CD1c-positive myeloid dendritic cell (primary cell): ENCODE results near the gene IMMP2L.
A peak's percentile ranks its signal among the peaks of the same experiment; 100 is the strongest.
"Not testable (repeated sequence)": the region's sequence is repeated elsewhere in the genome, so short reads cannot be mapped to it uniquely, and the experiment has no call there.

Experiments
- DNase-seq: peaks from one replicate; pipeline ENCODE4 v3.0.0-alpha.2; 2016; ENCODE audit errors: extremely low spot score

IMMP2L gene

GRCh38 chr7:111339006-111339405, 223.3 kb downstream of the IMMP2L start:
- no peak for DNase-seq

- DNase-seq, result no peak
Observed at GRCh38 chr7:111333010-111333409, 229.3 kb downstream of the IMMP2L start.

DNA sequence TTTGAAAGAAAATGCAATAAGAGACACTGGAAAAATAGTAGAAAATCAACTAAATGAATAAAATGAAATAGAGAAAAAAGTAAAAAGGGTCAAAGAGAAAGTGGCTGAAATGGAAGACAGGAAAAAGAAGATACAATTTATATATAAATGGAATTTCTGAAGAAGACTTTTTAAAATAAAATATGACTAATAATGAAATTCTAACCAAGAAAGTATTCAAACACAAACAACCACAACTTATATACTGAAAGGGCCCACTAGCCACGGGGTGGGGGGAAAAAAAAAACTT, 232.1 kb downstream of the IMMP2L start:
- no peak for DNase-seq

DNA sequence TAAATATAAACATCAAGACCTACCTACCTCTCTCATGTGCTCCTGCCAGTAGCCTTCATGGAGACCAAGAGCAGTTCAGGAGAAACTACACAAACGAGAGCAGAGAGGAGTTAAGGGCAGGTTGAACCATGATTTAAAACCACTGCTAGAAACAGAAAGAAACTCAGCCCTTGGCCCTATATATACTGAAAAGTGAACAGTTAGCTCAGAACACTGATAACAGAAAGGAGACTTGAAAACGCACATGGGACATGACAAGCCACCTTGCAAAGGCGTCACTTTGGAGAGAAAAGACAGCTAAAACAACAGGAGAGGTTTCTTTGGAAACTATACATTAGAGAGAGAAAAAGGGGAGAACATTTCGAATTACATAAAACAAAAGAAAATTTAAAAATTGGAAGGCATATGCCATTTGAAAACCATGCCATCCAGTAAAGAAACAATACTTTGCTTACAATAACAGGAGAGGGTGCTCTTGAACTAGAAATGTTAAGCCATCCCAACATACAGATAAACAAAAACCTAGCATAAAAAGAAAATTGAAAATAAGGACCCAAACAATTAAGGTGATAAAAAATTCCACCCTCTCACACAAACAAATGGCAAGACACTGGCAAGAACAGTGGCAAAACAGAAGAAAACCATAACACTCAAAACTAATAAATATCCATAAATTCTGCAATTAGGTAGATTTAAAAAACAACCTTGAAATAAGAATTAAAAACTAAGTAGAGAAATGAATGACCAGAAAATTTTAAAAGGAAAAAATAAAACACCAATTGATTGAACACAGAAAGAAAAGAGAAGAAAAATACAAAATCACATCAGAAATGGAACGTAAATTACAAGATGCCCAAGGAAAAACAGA, 232.7 kb downstream of the IMMP2L start:
- DNase-seq, result no peak

DNA sequence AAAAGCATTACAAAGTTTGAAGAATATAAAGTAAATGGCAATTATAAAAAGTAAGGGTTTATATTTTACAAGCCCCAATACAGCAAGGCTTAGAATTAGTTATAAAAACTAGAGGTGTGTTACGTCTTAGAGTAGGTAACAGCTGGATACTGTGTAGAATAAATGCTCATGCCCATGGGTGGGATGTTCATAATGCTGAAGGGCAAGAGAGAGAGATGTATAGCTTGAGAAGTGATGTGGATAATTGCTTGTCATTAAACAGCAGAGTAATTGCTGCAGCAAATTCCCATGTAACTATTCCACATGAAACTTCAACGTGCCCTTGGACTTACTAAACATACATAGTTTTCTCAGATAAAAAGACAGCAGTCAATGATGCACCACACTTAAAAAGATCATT, 233.8 kb downstream of the IMMP2L start:
- no peak for DNase-seq

DNA sequence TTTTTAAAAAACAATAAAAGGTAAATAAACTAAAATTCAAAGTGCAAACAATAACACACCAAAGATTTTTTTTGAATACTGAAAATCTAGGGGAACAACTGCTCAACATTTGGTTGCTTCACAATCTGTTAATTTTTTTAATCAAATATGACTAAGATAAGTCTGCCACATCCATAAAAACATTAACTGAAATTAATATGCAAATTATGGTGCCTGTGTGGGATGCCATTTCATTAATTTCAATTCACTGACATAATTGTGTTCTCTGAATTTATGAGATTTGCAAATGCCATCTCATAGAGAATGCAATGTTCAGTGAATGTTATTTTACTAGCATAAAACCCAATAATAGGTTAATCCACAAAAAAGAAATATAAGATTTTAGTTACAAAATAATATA, 237.5 kb downstream of the IMMP2L start:
- DNase-seq, result no peak

DNA sequence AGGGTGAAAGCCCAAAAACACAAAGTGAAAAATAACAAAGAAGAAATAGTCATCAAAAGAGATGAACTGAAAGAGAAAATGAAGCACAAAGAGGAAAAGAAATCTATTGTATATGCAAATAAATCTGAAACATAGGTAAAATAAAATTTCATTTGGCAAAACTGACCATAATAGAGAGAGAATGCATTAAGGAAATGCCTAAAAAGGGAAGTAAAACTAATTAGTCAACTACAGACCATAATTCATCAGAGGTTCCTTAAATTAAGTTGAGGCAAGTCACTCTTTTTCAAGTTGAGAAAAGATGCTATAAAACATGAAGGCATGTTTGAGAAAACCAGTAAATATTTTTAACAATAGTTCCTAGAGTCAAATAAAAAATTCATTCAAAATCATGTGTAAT, 238.1 kb downstream of the IMMP2L start:
- DNase-seq, result peak; percentile 63

DNA sequence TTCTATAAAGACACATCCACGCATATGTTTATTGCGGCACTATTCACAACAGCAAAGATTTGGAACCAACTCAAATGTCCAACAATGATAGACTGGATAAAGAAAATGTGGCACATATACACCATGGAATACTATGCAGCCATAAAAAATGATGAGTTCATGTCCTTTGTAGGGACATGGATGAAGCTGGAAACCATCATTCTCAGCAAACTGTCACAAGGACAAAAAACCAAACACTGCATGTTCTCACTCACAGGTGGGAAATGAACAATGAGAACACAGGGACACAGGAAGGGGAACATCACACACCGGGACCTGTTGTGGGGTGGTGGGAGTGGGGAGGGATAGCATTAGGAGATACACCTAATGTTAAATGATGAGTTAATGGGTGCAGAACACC, 238.6 kb downstream of the IMMP2L start:
- not testable (repeated sequence) for DNase-seq

- DNase-seq, result no peak
Observed at GRCh38 chr7:111320133-111320532, 242.2 kb downstream of the IMMP2L start.

DNA sequence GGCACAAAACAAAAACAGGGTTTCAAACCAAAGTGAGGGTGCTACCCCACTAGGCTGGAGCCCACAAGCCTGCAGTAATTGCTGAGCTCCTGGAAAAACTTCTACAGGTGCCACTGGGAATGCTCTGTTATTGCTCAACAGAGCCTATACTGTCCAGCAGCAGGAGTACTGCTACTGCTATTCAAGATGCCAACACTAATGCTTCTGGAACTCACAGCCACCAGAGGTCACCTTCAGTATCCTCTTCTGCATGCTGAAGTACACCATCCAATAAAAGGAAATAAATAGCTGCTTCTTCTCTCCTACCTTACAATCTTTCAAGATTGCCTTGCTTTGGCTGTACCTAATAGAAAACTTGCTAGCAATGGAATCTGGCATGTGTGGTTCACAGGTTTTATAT, 249.3 kb downstream of the IMMP2L start:
- no peak for DNase-seq

DNA sequence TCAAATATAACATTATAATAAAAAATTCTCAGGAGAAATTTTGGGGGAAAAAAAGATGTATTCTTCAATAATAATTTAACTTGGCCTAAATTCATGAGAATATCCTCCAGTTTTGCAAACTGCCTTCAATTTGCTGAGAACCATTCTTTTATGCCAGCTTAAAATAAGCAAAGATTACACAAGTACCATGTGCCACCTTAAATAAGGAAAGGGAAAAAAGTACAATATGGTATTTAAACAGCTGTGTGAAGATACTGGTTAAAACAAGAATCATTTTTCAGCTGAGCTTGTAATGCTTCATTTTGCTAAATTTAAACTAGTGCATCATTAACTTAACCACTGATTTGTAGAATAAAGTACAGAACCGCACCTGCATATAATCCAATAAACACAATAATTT, 253.6 kb downstream of the IMMP2L start:
- no peak for DNase-seq

- DNase-seq, result no peak
Observed at GRCh38 chr7:111301891-111302290, 260.4 kb downstream of the IMMP2L start.

DNA sequence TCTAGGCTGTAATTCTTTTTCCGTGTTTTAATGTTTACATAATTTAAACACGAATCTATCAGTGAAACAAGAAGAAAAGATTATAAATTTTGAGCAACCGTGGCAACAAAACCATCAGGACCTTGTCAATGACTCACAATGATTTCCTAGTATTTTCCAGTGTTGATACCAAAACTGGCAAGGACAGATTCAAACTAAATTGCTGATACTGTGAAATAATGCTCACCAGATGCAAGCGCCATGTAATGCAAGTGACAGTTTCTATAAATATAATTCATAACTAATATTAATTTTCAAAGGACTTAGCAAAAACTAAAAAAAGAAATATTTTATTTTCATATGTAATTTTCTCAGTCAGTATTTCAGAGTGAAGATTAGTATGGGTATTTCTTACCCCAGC, 267.8 kb downstream of the IMMP2L start:
- no peak for DNase-seq

- no peak for DNase-seq
Observed at GRCh38 chr7:111292026-111292470, 270.2 kb downstream of the IMMP2L start.

DNA sequence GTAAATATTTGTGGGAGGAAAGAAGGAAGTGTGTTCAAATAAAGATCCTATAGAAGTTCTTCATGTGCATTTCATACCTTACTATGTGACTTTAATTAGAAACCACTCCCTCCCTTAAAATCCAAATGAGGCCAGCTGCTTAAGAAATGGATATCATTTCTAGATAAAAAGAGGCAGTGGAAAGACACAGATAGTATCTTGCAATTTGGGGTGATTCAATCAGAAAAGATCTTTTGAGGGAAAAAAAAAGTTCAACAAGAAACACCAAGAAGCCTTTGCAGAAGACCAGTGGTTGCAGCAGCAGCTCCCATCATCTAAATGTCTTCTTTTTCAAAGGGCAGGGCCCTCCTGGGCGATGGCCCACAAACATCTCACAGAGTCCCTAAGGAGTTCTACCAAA, 271.3 kb downstream of the IMMP2L start:
- DNase-seq, result no peak

GRCh38 chr7:111290419-111290818, 271.9 kb downstream of the IMMP2L start:
- no peak for DNase-seq

DNA sequence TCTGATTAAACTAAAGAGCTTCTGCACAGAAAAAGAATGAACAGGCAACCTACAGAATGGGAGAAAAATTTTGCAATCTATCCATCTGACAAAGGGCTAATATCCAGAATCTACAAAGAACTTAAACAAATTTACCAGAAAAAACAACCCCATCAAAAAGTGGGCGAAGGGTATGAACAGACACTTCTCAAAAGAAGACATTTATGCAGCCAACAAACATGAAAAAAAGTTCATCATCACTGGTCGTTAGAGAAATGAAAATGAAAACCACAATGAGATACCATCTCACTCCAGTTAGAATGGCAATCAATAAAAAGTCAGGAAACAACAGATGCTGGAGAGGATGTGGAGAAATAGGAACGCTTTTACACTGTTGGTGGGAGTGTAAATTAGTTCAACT, 273.9 kb downstream of the IMMP2L start:
- DNase-seq, result not testable (repeated sequence)

DNA sequence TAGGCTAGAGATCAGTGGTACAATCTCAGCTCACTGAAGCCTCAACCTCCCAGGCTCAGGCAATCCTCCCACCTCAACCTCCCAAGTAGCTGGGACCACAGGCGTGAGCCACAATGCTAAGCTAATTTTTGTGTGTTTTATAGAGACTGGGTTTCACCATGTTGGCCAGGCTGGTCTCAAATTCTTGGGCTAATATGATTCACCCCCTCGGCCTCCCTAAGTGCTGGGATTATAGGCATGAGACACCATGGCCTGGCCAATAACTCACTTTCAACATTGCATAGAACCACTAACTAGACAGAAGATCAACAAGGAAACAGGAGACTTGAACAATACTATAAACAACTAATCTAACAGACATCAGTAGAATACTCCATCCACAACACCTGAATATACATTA, 279.7 kb downstream of the IMMP2L start:
- DNase-seq, result no peak

DNA sequence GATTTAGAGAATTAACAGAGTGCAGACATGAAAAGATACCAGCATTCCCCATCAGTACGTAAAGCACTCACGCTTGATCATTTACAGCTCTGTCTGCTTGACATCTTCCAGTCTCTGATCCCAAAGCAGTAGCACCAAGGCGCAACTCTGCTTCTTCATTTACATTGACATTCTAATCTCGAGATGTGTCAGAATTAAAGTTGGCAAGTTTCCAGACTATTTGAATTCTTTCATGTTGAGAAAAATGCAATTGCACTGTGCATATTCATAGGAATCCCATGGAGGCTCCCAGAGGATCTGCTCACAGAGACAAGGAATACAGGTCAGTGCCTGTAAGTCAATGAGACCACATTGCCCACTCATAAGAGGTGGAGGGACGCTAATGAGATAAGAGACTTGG, 287.4 kb downstream of the IMMP2L start:
- DNase-seq, result no peak

DNA sequence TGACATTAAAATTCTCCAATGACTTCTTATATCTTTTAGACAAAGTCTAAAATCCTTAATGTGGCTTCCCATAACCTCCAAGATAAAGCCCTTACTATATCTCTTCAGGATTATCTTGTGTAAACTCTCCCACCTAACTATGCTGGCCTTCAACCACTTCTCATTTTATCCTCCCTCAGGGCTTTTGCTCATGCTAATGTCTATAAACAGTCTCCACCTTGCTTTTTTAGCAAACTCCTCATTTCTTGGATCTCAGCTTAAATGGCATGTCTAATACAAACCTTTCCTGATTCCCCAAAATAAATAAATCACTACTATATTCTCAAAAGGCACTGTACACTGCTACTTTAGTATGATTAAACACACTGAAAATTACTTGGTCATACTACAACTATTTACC, 290.2 kb downstream of the IMMP2L start:
- DNase-seq, result no peak

GRCh38 chr7:111270794-111271193, 291.5 kb downstream of the IMMP2L start:
- DNase-seq, result not testable (repeated sequence)

GRCh38 chr7:111268941-111269340, 293.4 kb downstream of the IMMP2L start:
- no peak for DNase-seq

GRCh38 chr7:111266613-111267012, 295.7 kb downstream of the IMMP2L start:
- DNase-seq, result no peak

GRCh38 chr7:111265394-111265793, 296.9 kb downstream of the IMMP2L start:
- no peak for DNase-seq
